Stimulated activated CD4-positive, alpha-beta T cell treated with anti-CD3 and anti-CD28 coated beads, TNF-alpha, amount 100 ng/mL, for 48 hours (primary cell): Measurements from ENCODE around the gene PIGM.

Experiments used
- DNase-seq, 3 donors: peaks; one replicate each; pipeline ENCODE4 v3.0.0-alpha.2; 2020; ENCODE audit warnings: low read depth in 3 of 3

The PIGM gene

DNA sequence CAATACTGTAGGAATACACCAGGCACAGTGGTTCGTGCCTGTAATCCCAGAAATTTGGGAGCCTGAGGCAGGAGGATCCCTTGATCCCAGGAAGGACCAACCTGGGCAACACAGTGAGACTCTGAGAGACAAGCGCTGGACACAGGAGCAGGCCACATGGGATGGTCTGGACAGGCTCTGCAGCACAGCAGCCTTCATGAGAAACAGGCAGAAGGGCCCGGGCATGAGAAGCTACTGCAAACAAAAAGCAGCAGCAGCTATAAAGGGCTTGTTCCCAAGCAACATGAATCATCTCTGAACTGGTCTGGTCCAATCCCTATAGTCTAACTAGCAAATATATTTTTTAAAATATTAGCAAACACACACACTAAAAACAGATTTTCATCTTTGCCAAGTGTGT, 42.2 kb downstream of the PIGM start:
- no peak for DNase-seq

DNA sequence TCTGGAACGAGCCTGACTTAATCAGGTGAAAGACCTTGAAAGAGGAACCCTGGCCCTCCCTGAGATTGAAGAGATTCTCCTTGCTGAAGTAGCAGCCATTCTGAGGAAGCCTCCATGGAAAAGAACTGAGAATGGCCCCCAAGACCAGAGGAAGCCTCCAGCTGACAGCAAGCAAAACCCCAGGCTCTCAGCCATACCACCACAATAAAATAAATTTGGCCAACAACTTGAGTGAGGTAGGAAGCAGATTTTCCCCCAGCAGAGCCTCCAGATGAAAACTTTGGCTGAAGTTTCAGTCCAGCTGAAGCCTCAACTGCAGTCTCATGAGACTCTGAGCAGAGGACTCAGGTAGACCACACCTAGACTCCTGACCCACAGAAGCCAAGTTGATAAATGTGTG, 43.8 kb downstream of the PIGM start:
- DNase-seq = no peak

DNA sequence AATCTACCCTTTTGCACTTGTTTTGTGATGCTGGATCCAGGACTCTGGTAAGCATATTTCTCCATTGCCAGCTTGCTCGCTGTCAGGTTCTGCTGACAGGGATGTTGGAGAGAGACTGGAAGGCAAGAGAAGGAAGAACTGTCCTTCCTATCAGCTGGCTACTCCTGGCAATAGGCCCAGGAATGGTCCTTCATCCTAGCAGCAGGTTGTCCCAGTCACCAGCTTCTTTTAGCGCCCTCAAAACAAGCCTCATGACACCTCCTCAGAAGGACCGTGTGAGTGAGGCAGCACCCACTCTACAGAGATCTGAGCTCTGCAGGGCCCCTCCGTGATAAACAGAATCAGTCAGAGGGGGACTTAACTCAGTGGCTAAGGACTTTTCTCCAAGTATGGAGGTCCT, 44.6 kb downstream of the PIGM start:
- DNase-seq = no peak

DNA sequence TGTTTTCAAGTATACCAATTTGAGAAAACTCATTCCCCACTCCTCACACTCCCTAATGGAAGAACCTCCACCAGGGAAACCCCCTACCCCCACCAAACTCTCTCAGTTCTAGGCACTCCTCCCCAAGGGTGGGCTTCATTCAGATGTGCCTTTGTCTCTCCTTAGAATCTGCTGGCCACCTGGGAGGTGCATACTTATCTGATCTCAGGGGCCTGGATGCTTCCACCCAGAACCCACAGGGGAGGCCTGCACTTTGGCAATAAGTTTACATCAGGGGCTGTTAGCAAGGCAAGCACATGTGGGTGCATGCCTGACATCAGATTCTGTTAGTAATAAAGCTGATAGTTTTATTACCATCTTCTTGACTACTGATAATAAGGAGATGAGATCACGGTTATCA, 45.3 kb downstream of the PIGM start:
- DNase-seq = no peak

DNA sequence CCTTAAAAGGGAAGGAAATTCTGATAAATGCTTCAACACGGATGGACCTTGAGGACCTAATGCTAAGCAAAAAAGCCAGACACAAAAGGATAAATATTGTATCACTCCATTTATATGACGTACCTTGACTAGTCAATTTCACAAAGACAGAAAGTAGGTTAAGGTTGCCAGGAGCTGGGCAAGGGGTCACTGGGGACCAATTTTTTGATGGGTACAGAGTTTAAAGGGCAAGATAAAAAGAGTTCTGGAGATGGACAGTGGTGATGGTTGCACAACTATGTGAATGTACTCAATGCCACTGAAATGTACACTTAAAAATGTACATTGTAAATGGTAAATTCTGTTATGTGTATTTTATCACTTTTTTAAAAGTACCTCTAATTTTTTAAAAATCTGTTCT, 45.7 kb downstream of the PIGM start:
- no peak for DNase-seq

DNA sequence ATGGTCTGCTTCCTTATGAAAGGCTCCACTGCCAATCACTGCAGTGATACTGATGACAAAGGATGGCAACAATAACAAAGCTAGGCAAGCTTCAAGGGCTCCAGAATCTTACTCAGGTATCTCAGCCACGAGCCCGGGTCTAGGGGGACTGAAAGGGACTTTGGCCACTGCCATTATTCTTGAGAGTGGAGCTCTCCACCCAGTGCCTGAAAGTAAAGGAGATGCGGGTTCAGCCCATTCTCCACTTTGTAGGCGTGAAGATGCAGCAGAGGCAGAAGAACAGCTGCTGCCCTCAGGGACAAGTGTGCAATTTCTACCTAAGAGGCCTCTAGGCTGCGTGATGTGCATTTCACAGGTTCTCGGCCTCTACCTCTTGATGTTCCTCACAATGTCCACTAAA, 46.3 kb downstream of the PIGM start:
- no peak for DNase-seq

DNA sequence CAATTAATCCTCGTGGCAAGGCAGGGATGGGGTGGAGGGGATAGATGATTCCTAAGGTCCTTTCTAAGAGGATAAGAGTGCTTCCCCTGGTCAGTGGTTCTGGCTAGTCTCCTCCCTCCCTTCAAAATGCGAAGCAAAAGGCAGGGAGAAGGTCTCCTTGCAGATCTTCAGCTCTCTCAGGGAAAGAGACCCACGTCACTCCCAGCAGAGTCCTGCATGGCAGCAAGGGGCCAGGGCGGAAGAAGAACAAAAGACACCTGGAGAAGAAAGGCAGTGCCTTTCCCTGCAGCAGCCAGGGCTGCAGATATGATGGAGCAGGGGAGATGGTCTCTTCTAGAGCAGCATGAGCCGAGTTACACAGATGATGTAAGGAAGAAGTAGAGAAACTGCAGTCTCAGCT, 48.1 kb downstream of the PIGM start:
- DNase-seq = no peak

DNA sequence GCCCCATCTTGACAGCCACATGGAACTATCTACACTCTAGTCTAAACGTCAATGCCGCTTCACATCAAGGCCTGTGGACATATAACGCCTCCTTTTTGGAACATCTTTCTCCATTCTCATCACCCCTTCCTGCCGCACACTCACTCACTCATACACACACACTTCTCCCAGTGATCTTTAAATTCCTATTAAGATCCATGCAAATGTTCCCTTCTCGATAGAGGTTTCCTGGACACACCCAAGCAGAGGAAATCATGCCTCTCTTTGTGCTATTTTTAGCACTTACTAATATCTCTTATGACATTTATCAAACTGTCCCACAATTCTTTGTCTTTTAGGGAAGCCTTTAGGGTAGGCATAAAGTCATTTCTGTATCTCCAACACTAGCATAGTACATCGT, 49.5 kb downstream of the PIGM start:
- DNase-seq = no peak

DNA sequence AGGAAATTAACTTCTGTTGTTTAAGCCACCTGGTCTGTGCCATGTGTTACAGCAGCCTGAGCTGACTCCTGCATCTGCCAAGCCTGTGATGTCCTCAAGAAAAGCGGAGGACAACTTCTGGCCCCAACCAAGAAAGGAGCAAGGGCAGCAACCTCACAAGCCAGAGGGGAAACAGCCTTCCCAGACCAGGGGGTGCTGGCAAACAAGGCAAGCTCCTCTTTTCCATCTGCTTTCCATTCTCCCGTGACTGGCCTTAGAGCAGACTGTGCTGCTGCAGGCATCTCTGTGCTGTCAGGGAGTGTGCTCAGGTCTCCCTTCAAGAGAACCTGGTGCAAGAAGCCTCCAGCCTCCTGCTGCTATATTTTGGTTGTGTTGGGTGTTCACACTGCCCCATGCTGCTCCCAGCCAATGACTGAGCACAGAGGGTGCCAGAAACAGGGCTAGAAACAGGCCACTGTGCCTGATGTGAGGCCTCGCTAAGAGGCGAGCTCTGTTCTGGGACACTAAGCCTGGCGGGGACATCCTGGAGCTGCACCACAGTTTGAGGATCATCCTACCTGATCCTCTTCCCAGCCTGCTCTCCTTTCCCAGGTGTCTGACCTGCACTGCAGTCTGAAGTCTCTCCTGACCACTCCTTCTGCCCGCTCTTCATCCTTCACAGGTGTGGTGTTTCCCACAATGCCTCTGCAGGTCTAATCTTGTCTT, 50.3 kb downstream of the PIGM start:
- DNase-seq = no peak

DNA sequence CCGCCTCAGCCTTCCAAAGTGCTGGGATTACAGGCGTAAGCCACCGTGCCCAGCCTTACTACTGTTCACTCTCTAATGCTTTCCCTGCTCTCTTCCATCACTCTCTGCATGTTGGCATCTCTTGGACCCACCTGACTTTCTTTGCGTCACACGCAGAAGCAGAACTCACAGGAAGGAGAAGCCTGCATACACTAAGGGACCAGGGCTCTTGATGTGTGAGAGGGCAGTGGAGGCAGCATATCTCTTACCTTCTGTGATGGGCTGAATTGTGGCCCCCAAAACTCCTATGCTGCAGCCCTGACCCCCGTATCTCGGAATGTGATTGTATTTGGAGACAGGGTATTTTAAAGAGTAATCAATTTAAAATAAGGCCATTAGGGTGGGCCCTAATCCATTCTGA, 51.0 kb downstream of the PIGM start:
- no peak for DNase-seq

DNA sequence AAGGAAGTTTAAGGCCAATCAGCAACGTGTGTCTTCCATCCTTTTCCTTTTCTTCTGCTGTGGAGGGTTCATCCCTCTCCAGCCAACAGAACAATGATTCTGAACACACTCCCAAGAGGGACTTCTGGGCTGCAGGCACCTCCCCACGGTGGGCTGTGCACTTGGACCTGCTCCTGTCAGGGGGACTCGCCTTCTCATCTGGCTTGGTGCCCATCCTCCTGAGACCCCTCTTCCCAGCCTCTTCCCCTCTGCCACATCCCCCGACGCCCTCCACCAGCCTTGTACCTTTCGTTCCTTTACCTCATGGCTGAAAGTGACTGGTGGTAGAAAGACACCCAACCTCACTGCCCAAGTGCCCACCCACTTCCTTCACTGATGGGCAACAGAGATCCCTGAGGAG, 51.7 kb downstream of the PIGM start:
- no peak for DNase-seq

DNA sequence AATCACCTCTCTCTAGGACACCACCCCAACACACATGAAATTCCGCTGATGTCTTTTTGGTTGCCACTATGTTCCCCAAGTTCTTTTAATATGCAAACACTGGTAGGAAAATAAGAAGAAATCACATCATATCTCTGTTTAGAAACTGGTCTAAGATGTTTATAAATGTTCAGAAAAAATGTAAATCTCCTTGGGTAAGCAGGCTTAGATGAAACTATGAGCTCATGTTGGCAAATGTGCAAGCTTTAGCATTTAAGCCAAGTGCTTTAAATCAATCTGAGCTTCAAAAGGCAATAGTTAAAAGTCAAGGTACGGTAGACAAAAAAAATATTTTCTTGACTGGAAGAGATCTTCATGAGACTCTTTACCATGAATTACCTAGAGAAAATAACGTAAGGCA, 52.5 kb downstream of the PIGM start:
- DNase-seq = no peak

DNA sequence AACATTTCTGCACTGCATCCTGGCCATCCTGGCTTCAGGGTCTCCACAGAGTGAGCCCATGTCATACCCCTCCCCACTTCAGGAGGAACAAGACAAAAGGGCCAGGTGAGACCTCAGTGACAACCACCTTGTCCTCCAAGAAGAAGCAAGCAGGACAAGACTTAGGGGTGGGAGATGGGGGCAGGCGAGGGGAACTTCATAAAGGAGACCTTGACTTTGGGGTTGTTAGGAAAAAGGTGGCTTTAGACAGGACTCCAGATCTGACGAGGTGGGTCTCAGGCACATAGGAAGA, 53.7 kb downstream of the PIGM start:
- no peak for DNase-seq

DNA sequence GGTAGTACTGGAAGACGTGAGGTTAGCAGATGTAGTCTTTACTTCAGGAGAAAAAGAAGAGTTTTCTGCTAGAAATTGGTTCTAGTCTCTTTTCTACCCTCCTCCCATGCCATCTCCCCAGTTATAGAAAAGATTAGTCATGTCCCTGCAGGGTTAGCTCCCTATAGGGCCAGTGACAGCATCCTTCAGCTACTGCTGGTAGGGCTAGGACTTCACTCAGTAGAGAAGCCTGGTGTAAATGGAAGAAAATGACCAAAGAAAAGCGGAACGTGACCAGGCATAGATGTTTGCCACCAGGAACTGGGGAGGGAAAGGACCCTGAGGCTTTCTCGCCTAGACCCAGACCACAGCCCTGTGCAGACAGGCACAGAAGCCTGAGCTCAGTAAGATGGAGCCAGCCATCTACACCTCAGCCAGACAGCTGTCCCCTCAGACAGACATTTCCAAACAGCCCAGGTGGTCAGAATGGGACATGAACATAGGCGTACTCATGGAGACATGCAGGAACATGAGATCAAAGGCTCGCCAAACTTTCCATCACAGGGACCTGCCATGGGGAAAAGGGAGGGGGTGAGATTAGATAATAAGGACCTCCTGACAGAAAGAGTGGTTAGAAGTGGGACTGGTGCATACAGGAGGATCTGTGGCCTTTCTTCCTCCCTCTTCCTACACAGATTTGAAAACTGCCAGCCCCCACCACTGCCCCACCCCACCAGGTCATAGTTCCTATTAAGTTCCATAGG, 54.3 kb downstream of the PIGM start:
- no peak for DNase-seq
